BJ (cell line): Measurements from ENCODE around the gene BANP. TPM values are rescaled to one million over a fixed set of nuclear protein-coding genes. Genes with fewer than 3 reads are reported as not detected.
"Not testable (repeated sequence)": the region's sequence is repeated elsewhere in the genome, so short reads cannot be mapped to it uniquely, and the experiment has no call there.

ENCODE experiments used
- CTCF ChIA-PET: fragments of 350-600 bp; formaldehyde crosslinking; extraction: SDS; loops from one replicate; lab custom pipeline; 2021; ENCODE audit warnings: antibody characterized with exemption, inconsistent platforms; lab: Yijun Ruan, JAX
- POLR2A ChIA-PET: fragments of 300-600 bp; sonication (Branson Sonifier 250); formaldehyde crosslinking; extraction: SDS; loops from one replicate; lab custom pipeline; 2021; ENCODE audit warnings: antibody characterized with exemption; lab: Charles Lee
- DNase-seq: peaks from one replicate; pipeline ENCODE4 v3.0.0-alpha.2; 2011; ENCODE audit warnings: low read depth
- H3K27me3 ChIP-seq: 2 replicates; pipeline ENCODE4 v1.6.0; 2011; ENCODE audit warnings: low read length; ENCODE audit not compliant: control insufficient read depth, insufficient read depth
- H3K36me3 ChIP-seq: 2 replicates; pipeline ENCODE4 v1.5.1; 2011; ENCODE audit warnings: low read length; ENCODE audit not compliant: control insufficient read depth, insufficient read depth
- H3K4me3 ChIP-seq: 2 replicates; pipeline ENCODE4 v1.5.1; 2011; ENCODE audit warnings: low read depth, mild to moderate bottlenecking, control low read depth, low read length
- polyA plus RNA-seq: library from polyadenylated mRNA; depleted of rRNA; stranded (reverse); fragments of >200 nt; gene quantifications from 2 replicates; pipeline ENCODE4 v1.2.3, GENCODE V29; 2011

Gene BANP
- polyA plus RNA-seq, 1 experiment, result 16.5 TPM

- DNase-seq, H3K4me3 ChIP-seq, H3K27me3 ChIP-seq, H3K36me3 ChIP-seq, CTCF ChIA-PET, POLR2A ChIA-PET: not testable (repeated sequence)
Measured at GRCh38 chr16:88089632-88090376, 138.6 kb downstream of the BANP start.

GRCh38 chr16:88090377-88091175 lies 139.3 kb downstream of the BANP start:
- H3K27me3 ChIP-seq, DNase-seq, H3K4me3 ChIP-seq, H3K36me3 ChIP-seq, CTCF ChIA-PET, POLR2A ChIA-PET: not testable (repeated sequence)

- H3K36me3 ChIP-seq, H3K27me3 ChIP-seq, H3K4me3 ChIP-seq, POLR2A ChIA-PET, CTCF ChIA-PET, DNase-seq: not testable (repeated sequence)
Measured at GRCh38 chr16:88091221-88091971, 140.2 kb downstream of the BANP start.

- H3K27me3 ChIP-seq, CTCF ChIA-PET, H3K36me3 ChIP-seq, POLR2A ChIA-PET, H3K4me3 ChIP-seq, DNase-seq: not testable (repeated sequence)
Measured at GRCh38 chr16:88091972-88092302, 140.7 kb downstream of the BANP start.

GRCh38 chr16:88092791-88093555 lies 141.7 kb downstream of the BANP start:
- H3K4me3 ChIP-seq, POLR2A ChIA-PET, DNase-seq, H3K27me3 ChIP-seq, H3K36me3 ChIP-seq, CTCF ChIA-PET: not testable (repeated sequence)

GRCh38 chr16:88093556-88094252 lies 142.5 kb downstream of the BANP start:
- H3K4me3 ChIP-seq, DNase-seq, POLR2A ChIA-PET, H3K36me3 ChIP-seq, H3K27me3 ChIP-seq: not testable (repeated sequence)
- CTCF ChIA-PET, result interaction anchor here (0.9 kb wide), 1 partner anchor 291 kb away, joined by 3 read pairs; no protein-coding TSS in a partner anchor

- POLR2A ChIA-PET, H3K27me3 ChIP-seq, H3K4me3 ChIP-seq, DNase-seq, H3K36me3 ChIP-seq: not testable (repeated sequence)
- CTCF ChIA-PET, result interaction anchor here (0.9 kb wide), 1 partner anchor 291 kb away, joined by 3 read pairs; no protein-coding TSS in a partner anchor
Measured at GRCh38 chr16:88094253-88094575, 143.0 kb downstream of the BANP start.

GRCh38 chr16:88094900-88095299 lies 143.7 kb downstream of the BANP start:
- POLR2A ChIA-PET, H3K4me3 ChIP-seq, H3K36me3 ChIP-seq, H3K27me3 ChIP-seq, DNase-seq, CTCF ChIA-PET: not testable (repeated sequence)

- CTCF ChIA-PET, POLR2A ChIA-PET, DNase-seq, H3K36me3 ChIP-seq, H3K4me3 ChIP-seq: not testable (repeated sequence)
- peaks cover 12% of the 10 kb centered on the region for H3K27me3 ChIP-seq
Measured at GRCh38 chr16:88096659-88097058, 145.4 kb downstream of the BANP start.
